Aorta (tissue), 5 donors: ENCODE data around the gene DBT. TPM values are rescaled to one million over a fixed set of nuclear protein-coding genes. Genes with fewer than 3 reads are reported as not detected.
"Not testable (repeated sequence)": the region's sequence is repeated elsewhere in the genome, so short reads cannot be mapped to it uniquely, and the experiment has no call there.

ENCODE experiments used
- ATAC-seq: fragments of 200-7000 bp; cut with Tn5 transposase; one replicate; pipeline ENCODE4 v1.9.1; 2022; ENCODE audit warnings: moderate library complexity; ENCODE audit not compliant: low FRiP score
- DNase-seq, 2 donors: peaks; one replicate each; pipeline ENCODE4 v3.0.0-alpha.2; 2020
- H3K27ac ChIP-seq, 2 donors: one replicate each; pipeline ENCODE4 v1.5.1; 2013; ENCODE audit warnings: low read length in 2 of 2, mild to moderate bottlenecking in 2 of 2, moderate library complexity in 2 of 2, control low read depth in 1 of 2, inconsistent platforms in 1 of 2, low read depth in 1 of 2
- H3K27me3 ChIP-seq, 2 donors: one replicate each; pipeline ENCODE4 v1.6.1; 2013; ENCODE audit warnings: control low read depth in 1 of 2, low read length in 1 of 2, mild to moderate bottlenecking in 1 of 2, moderate library complexity in 1 of 2; ENCODE audit not compliant: insufficient read depth in 2 of 2, control insufficient read depth in 1 of 2
- H3K36me3 ChIP-seq, 2 donors: one replicate each; pipeline ENCODE4 v1.6.1; 2013; ENCODE audit warnings: control low read depth in 1 of 2, low read length in 1 of 2, mild to moderate bottlenecking in 1 of 2; ENCODE audit not compliant: insufficient read depth in 2 of 2, control insufficient read depth in 1 of 2
- H3K4me1 ChIP-seq, 2 donors: one replicate each; pipeline ENCODE4 v1.6.1; 2013; ENCODE audit warnings: low read length in 2 of 2, control low read depth in 1 of 2, mild to moderate bottlenecking in 1 of 2, moderate library complexity in 1 of 2; ENCODE audit not compliant: insufficient read depth in 2 of 2, control insufficient read depth in 1 of 2
- H3K4me3 ChIP-seq, 2 donors: one replicate each; pipeline ENCODE4 v1.5.1; 2013; ENCODE audit warnings: low read length in 2 of 2, control low read depth in 1 of 2, mild to moderate bottlenecking in 1 of 2
- H3K9me3 ChIP-seq: one replicate; pipeline ENCODE4 v1.6.1; 2013; ENCODE audit warnings: mild to moderate bottlenecking, low read length; ENCODE audit not compliant: control insufficient read depth
- WGBS, 2 donors: extraction: QIAGEN DNeasy Blood & Tissue Kit; methylation state at CpG; one replicate each; pipeline ENCODE4 v1.1.7; 2013; 5-methylcytosine and 5-hydroxymethylcytosine counted together
- intact Hi-C, 2 donors: fragments of 100-400 bp; cut with DNase I; formaldehyde crosslinking; loops; one replicate each; pipeline versions ENCODE4 v1.14.2 to v1.15.0; 2022
- polyA plus RNA-seq, 2 donors: library from polyadenylated mRNA; stranded (reverse); fragments of 200-250 nt; gene quantifications; one replicate each; pipeline ENCODE4 v1.2.3, GENCODE V29; 2013
- total RNA-seq, 2 donors: library from RNA; stranded (reverse); fragmentation: NEBNext Ultra II Directional; extraction: Animal tissue kit (Norgen Biotek cat#: 25700); gene quantifications; one replicate each; pipeline ENCODE4 v1.2.1, GENCODE V29; 2021
- donor health status: healthy with polysubstance abuse.
- donor health status: Bipolar disorder and iron deficiency.
- donor health status: DM: no; HTN: no; CAD: no.
- donor health status: DM: no; HTN: no; CAD: no.
- donor health status: DM: yes; HTN: yes; CAD: no.

DBT gene
- total and polyA plus RNA-seq, 4 donors: 5.0 to 13.0 (median 8.1) TPM

- WGBS, 2 donors: 99% methylated on average over 2 of the region's 2 CpGs
- H3K4me1 ChIP-seq, H3K9me3 ChIP-seq, H3K27ac ChIP-seq, DNase-seq, H3K27me3 ChIP-seq, H3K4me3 ChIP-seq, H3K36me3 ChIP-seq, ATAC-seq, intact Hi-C loops: not testable (repeated sequence)
These were observed 44.5 kb downstream of the DBT start for GRCh38 chr1:100205103-100205502.

GRCh38 chr1:100202703-100203102, 46.9 kb downstream of the DBT start:
- WGBS, 2 donors: 37 to 50% methylated on average over 2 of the region's 2 CpGs
- H3K4me3 ChIP-seq, H3K27ac ChIP-seq, H3K27me3 ChIP-seq, H3K4me1 ChIP-seq, DNase-seq, H3K36me3 ChIP-seq, H3K9me3 ChIP-seq, ATAC-seq, intact Hi-C loops: not testable (repeated sequence)

- H3K9me3 ChIP-seq, H3K36me3 ChIP-seq, H3K4me1 ChIP-seq, H3K4me3 ChIP-seq, DNase-seq, intact Hi-C loops, H3K27me3 ChIP-seq, H3K27ac ChIP-seq, ATAC-seq: not testable (repeated sequence)
- 58 to 63% methylated on average over 6 of the region's 6 CpGs for WGBS, 2 donors
These were observed 49.6 kb downstream of the DBT start for GRCh38 chr1:100200060-100200459.

- no peak for ATAC-seq
- H3K4me1 ChIP-seq: no peaks in the 10 kb centered on the region
- no peak for DNase-seq
- H3K4me3 ChIP-seq: no peak overlapping the region
- WGBS, 2 donors: 85 to 96% methylated on average over 1 of the region's 1 CpG
- no peaks in the 10 kb centered on the region for H3K9me3 ChIP-seq
- H3K36me3 ChIP-seq: peaks cover 1 to 3% of the 10 kb centered on the region in 2 donors
- intact Hi-C loops: no loop called here
- H3K27ac ChIP-seq: no peak overlapping the region
- H3K27me3 ChIP-seq: no peaks in the 10 kb centered on the region
These were observed 51.0 kb downstream of the DBT start for GRCh38 chr1:100198596-100198995.

- H3K27me3 ChIP-seq: no peaks in the 10 kb centered on the region
- intact Hi-C loops: no loop called here
- ATAC-seq (peak; percentile 67), DNase-seq (no peak)
- H3K4me1 ChIP-seq: peaks cover 0 to 1% of the 10 kb centered on the region in 2 donors
- H3K36me3 ChIP-seq: peaks cover 0 to 3% of the 10 kb centered on the region in 2 donors
- no peak overlapping the region for H3K4me3 ChIP-seq
- 24 to 32% methylated on average over 3 of the region's 3 CpGs for whole genome bisulfite sequencing, 2 donors
- no peak overlapping the region for H3K27ac ChIP-seq
- no peaks in the 10 kb centered on the region for H3K9me3 ChIP-seq
These were observed 61.0 kb downstream of the DBT start for GRCh38 chr1:100188617-100189016.

GRCh38 chr1:100187912-100188311, 61.7 kb downstream of the DBT start:
- Histone ChIP-seq H3K4me3 (no peak overlapping the region), H3K27me3 (no peaks in the 10 kb centered on the region), H3K9me3 (no peaks in the 10 kb centered on the region), H3K27ac (no peak overlapping the region), H3K36me3 (peaks cover 0 to 3% of the 10 kb centered on the region in 2 donors), H3K4me1 (peaks cover 0 to 1% of the 10 kb centered on the region in 2 donors)
- DNase-seq (no peak), ATAC-seq (no peak)
- intact Hi-C loops: no loop called here
- WGBS, 2 donors: 83 to 86% methylated on average over 3 of the region's 3 CpGs

- intact Hi-C loops: no loop called here
- Histone ChIP-seq H3K27me3 (no peaks in the 10 kb centered on the region), H3K36me3 (no peaks in the 10 kb centered on the region), H3K4me1 (no peaks in the 10 kb centered on the region), H3K9me3 (no peaks in the 10 kb centered on the region), H3K4me3 (no peak overlapping the region), H3K27ac (no peak overlapping the region)
- DNase-seq (no peak), ATAC-seq (no peak)
- 65 to 82% methylated on average over 1 of the region's 1 CpG for whole genome bisulfite sequencing, 2 donors
These were observed 65.1 kb downstream of the DBT start for GRCh38 chr1:100184536-100184935.

GRCh38 chr1:100183370-100183769, 66.3 kb downstream of the DBT start:
- 88 to 93% methylated on average over 4 of the region's 4 CpGs for WGBS, 2 donors
- Histone ChIP-seq H3K9me3 (no peaks in the 10 kb centered on the region), H3K4me1 (no peaks in the 10 kb centered on the region), H3K27ac (no peak overlapping the region), H3K36me3 (no peaks in the 10 kb centered on the region), H3K27me3 (no peaks in the 10 kb centered on the region), H3K4me3 (no peak overlapping the region)
- intact Hi-C loops: no loop called here
- no peak for DNase-seq
- ATAC-seq: no peak

- Histone ChIP-seq H3K4me1 (no peaks in the 10 kb centered on the region), H3K27me3 (no peaks in the 10 kb centered on the region), H3K36me3 (no peaks in the 10 kb centered on the region), H3K4me3 (no peak within 1 kb of the TSS), H3K27ac (no peak within 1 kb of the TSS), H3K9me3 (no peaks in the 10 kb centered on the region)
- ATAC-seq: no peak
- 13 to 21% methylated on average over 5 of the region's 5 CpGs for WGBS, 2 donors
- no peak for DNase-seq
- intact Hi-C loops: no loop called here
These were observed 71.5 kb downstream of the DBT start, which contains the start of gene LRRC39 for GRCh38 chr1:100178091-100178490. TSS of gene LRRC39 (minus strand) at chr1:100178256. CDS start at chr1:100168516, 9,740 bp downstream.
